HCT116 (cell line): ENCODE data around the gene STX1B. TPM values are rescaled to one million over a fixed set of nuclear protein-coding genes. Genes with fewer than 3 reads are reported as not detected.

Experiments
- ATAC-seq: fragments of 200-7000 bp; cut with Tn5 transposase; 2 replicates; pipeline ENCODE4 v1.9.1; 2020; ENCODE audit warnings: mild to moderate bottlenecking, moderate library complexity
- BruUV-seq: library from RNA; stranded (reverse); fragments of 400-500 nt; replicated peaks from 2 replicates; lab custom pipeline; 2021; lab: Mats Ljungman, UMichigan
- CTCF ChIA-PET: fragments of 300-600 bp; sonication (Branson Sonifier 250); formaldehyde crosslinking; loops from one replicate; lab custom pipeline; 2021; ENCODE audit warnings: antibody characterized with exemption; lab: Charles Lee
- POLR2A ChIA-PET: fragments of 300-600, 350-600 bp; sonication (Branson Sonifier 250); formaldehyde crosslinking; loops from one replicate; lab custom pipeline; 2021; ENCODE audit warnings: antibody characterized with exemption; lab: Charles Lee
- RAD21 ChIA-PET, 2 experiments: fragments of 300-600 bp; sonication (Branson Sonifier 250); formaldehyde crosslinking; loops; one replicate each; lab custom pipeline; 2023; ENCODE audit warnings: low total read pairs in 2 of 2; ENCODE audit not compliant: uncharacterized antibody in 2 of 2, unreplicated experiment in 2 of 2, low non-redundant PET in 1 of 2; lab: Charles Lee
- DNase-seq: peaks from one replicate; pipeline ENCODE4 v3.0.0-alpha.2; 2010; ENCODE audit warnings: low read depth, low spot score
- H2AFZ ChIP-seq: fragments of 200-600 bp; shearing (Covaris generic), sonication (generic); 2 replicates; pipeline ENCODE4 v1.6.1; 2017; ENCODE audit warnings: low read depth, mixed run types, mixed read lengths, antibody characterized with exemption, low read length; ENCODE audit not compliant: poor library complexity, severe bottlenecking
- H3K27ac ChIP-seq: 2 replicates; pipeline ENCODE4 v1.5.1; 2012; ENCODE audit warnings: low read depth, low read length
- H3K27me3 ChIP-seq: fragments of 200-600 bp; sonication (generic); 2 replicates; pipeline ENCODE4 v1.6.1; 2016; ENCODE audit warnings: mixed run types, low read length, mixed read lengths; ENCODE audit not compliant: insufficient read depth
- H3K36me3 ChIP-seq, 2 experiments: fragments of 200-500 bp in 1 of 2; fragments of 200-600 bp in 1 of 2; sonication (Bioruptor generic) in 1 of 2; sonication (generic) in 1 of 2; 2 replicates each; pipeline versions ENCODE4 v1.5.1 to v1.6.1; 2014 to 2016; ENCODE audit warnings: low read length in 2 of 2, inconsistent platforms in 1 of 2, mixed read lengths in 1 of 2, mixed run types in 1 of 2; ENCODE audit not compliant: insufficient read depth in 2 of 2, control insufficient read depth in 1 of 2
- H3K4me1 ChIP-seq, 2 experiments: fragments of 200-600 bp in 1 of 2; sonication (generic) in 1 of 2; 2 replicates each; pipeline versions ENCODE4 v1.5.1 to v1.6.1; 2012 to 2017; ENCODE audit warnings: low read length in 2 of 2, inconsistent platforms in 1 of 2, mild to moderate bottlenecking in 1 of 2, mixed read lengths in 1 of 2, mixed run types in 1 of 2, moderate library complexity in 1 of 2; ENCODE audit not compliant: insufficient read depth in 2 of 2, control insufficient read depth in 1 of 2
- H3K4me2 ChIP-seq: fragments of 200-600 bp; sonication (generic); 2 replicates; pipeline ENCODE4 v1.6.1; 2017; ENCODE audit warnings: mixed run types, low read length, mixed read lengths
- H3K4me3 ChIP-seq, 2 experiments: fragments of 200-600 bp in 1 of 2; sonication (generic) in 1 of 2; replicated peaks in 1 of 2; 2 replicates each; pipeline ENCODE4 v1.5.1; 2011 to 2016; ENCODE audit warnings: low read length in 2 of 2, control low read depth in 1 of 2, low read depth in 1 of 2, mild to moderate bottlenecking in 1 of 2, mixed read lengths in 1 of 2, mixed run types in 1 of 2
- H3K79me2 ChIP-seq: fragments of 200-600 bp; sonication (generic); 2 replicates; pipeline ENCODE4 v1.6.1; 2017; ENCODE audit warnings: mild to moderate bottlenecking, mixed run types, low read length, moderate library complexity, mixed read lengths; ENCODE audit not compliant: insufficient read depth
- H3K9ac ChIP-seq: fragments of 200-600 bp; sonication (generic); 2 replicates; pipeline ENCODE4 v1.6.1; 2016; ENCODE audit warnings: low read length, mixed read lengths
- H3K9me2 ChIP-seq: fragments of 200-600 bp; sonication (generic), shearing (Covaris generic); 2 replicates; pipeline ENCODE4 v1.6.1; 2017; ENCODE audit warnings: mixed run types, mild to moderate bottlenecking, moderate library complexity; ENCODE audit not compliant: insufficient read depth
- H3K9me3 ChIP-seq, 2 experiments: fragments of 200-500 bp in 1 of 2; fragments of 200-600 bp in 1 of 2; sonication (Bioruptor generic) in 1 of 2; sonication (generic) in 1 of 2; 2 replicates each; pipeline ENCODE4 v1.6.1; 2014 to 2017; ENCODE audit warnings: low read length in 2 of 2, mixed read lengths in 2 of 2, inconsistent platforms in 1 of 2, low read depth in 1 of 2, mild to moderate bottlenecking in 1 of 2, mixed run types in 1 of 2, moderate library complexity in 1 of 2; ENCODE audit not compliant: control insufficient read depth in 1 of 2, insufficient read depth in 1 of 2
- H4K20me1 ChIP-seq: fragments of 200-600 bp; sonication (generic), shearing (Covaris generic); 2 replicates; pipeline ENCODE4 v1.6.1; 2017; ENCODE audit warnings: mixed run types, mild to moderate bottlenecking, moderate library complexity; ENCODE audit not compliant: insufficient read depth
- EGR1 ChIP-seq: IDR thresholded peaks from 2 replicates; pipeline ENCODE4 v1.6.1; 2012; ENCODE audit warnings: low read depth
- EZH2 ChIP-seq: fragments of 200-600 bp; sonication (generic); IDR thresholded peaks from 2 replicates; pipeline ENCODE4 v1.6.1; 2017; ENCODE audit warnings: antibody characterized with exemption, mixed run types
- JUND ChIP-seq: IDR thresholded peaks from 2 replicates; pipeline ENCODE4 v1.6.1; 2012
- POLR2AphosphoS5 ChIP-seq: IDR thresholded peaks from 2 replicates; pipeline ENCODE4 v1.6.1; 2011; ENCODE audit warnings: mild to moderate bottlenecking, low read depth, low read length, moderate library complexity
- RAD21 ChIP-seq: IDR thresholded peaks from 2 replicates; pipeline ENCODE4 v1.6.1; 2012; ENCODE audit warnings: low read depth, mild to moderate bottlenecking
- SIN3A ChIP-seq: IDR thresholded peaks from 2 replicates; pipeline ENCODE4 v1.6.1; 2012; ENCODE audit warnings: low read depth
- TCF7L2 ChIP-seq: IDR thresholded peaks from 2 replicates; pipeline ENCODE4 v1.7.0; 2011; ENCODE audit warnings: borderline replicate concordance, inconsistent platforms; ENCODE audit not compliant: insufficient read depth, insufficient read length; ENCODE audit errors: extremely low read depth
- YY1 ChIP-seq: IDR thresholded peaks from 2 replicates; pipeline ENCODE4 v1.6.1; 2011; ENCODE audit warnings: low read length, low read depth, moderate library complexity, mild to moderate bottlenecking; ENCODE audit not compliant: insufficient replicate concordance; ENCODE audit errors: extremely low read depth
- ZFX ChIP-seq: fragments of 450-650 bp; IDR thresholded peaks from 2 replicates; pipeline ENCODE4 v1.6.1; 2017
- ZNF274 ChIP-seq: fragments of 200-500 bp; sonication (Bioruptor generic); IDR thresholded peaks from 2 replicates; pipeline ENCODE4 v1.6.1; 2014; ENCODE audit warnings: mild to moderate bottlenecking, low read depth, low read length, inconsistent platforms
- intact Hi-C: fragments of 100-400 bp; cut with micrococcal nuclease; formaldehyde crosslinking; loops from 2 replicates; pipeline ENCODE4 v1.10.0; 2022
- total RNA-seq: library from RNA; stranded (reverse); gene quantifications from one replicate; pipeline ENCODE4 v1.2.1, GENCODE V29; 2021; ENCODE audit not compliant: unreplicated experiment
- TF ChIP-seq, protein P1 (sequence below): IDR thresholded peaks from 2 replicates; pipeline ENCODE4 v1.6.1; 2012
- TF ChIP-seq, protein P2 (sequence below), 3 experiments: fragments of 200-600 bp in 1 of 3; sonication (generic) in 1 of 3; IDR thresholded peaks in 2 of 3; conservative IDR thresholded peaks in 1 of 3; 2 replicates each; pipeline ENCODE4 v1.5.1; 2012 to 2017; ENCODE audit warnings: low read depth in 2 of 3, low read length in 2 of 3, antibody characterized with exemption in 1 of 3, borderline replicate concordance in 1 of 3, control low read depth in 1 of 3, mild to moderate bottlenecking in 1 of 3, mixed read lengths in 1 of 3, mixed run types in 1 of 3, moderate library complexity in 1 of 3; ENCODE audit not compliant: insufficient read depth in 1 of 3

Gene STX1B
- total RNA-seq, 1 experiment from 2014 or later, result 1.6 TPM

- peak within 1 kb of the TSS; percentile 49; the same call in 1 of the 2 replicates for H3K27ac ChIP-seq
- CTCF ChIA-PET, result interaction anchor here (1.0 to 4.0 kb wide), 27 partner anchors 9 to 884 kb away, joined by 3 to 29 read pairs (median 5); partner anchors contain the start of genes ARMC5, KAT8, STX4 and VKORC1
- ATAC-seq, result peak; percentile 91
- intact Hi-C loops, result loop anchor here (1.0 to 10.0 kb wide), 6 partner anchors 32 to 883 kb away; no protein-coding TSS in a partner anchor
- peak within 1 kb of the TSS; percentile 57 for H3K9ac ChIP-seq
- peak within 1 kb of the TSS; percentile 73 for H3K4me2 ChIP-seq
- TF ChIP-seq RAD21 (peak; percentile 92), JUND (no peak), YY1 (no peak), TCF7L2 (no peak), SIN3A (no peak), EGR1 (no peak), ZFX (no peak), ZNF274 (no peak), POLR2AphosphoS5 (peak; percentile 59), EZH2 (no peak)
- TF ChIP-seq, protein P1, sequence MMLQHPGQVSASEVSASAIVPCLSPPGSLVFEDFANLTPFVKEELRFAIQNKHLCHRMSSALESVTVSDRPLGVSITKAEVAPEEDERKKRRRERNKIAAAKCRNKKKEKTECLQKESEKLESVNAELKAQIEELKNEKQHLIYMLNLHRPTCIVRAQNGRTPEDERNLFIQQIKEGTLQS, result no peak
- TF ChIP-seq, protein P2, sequence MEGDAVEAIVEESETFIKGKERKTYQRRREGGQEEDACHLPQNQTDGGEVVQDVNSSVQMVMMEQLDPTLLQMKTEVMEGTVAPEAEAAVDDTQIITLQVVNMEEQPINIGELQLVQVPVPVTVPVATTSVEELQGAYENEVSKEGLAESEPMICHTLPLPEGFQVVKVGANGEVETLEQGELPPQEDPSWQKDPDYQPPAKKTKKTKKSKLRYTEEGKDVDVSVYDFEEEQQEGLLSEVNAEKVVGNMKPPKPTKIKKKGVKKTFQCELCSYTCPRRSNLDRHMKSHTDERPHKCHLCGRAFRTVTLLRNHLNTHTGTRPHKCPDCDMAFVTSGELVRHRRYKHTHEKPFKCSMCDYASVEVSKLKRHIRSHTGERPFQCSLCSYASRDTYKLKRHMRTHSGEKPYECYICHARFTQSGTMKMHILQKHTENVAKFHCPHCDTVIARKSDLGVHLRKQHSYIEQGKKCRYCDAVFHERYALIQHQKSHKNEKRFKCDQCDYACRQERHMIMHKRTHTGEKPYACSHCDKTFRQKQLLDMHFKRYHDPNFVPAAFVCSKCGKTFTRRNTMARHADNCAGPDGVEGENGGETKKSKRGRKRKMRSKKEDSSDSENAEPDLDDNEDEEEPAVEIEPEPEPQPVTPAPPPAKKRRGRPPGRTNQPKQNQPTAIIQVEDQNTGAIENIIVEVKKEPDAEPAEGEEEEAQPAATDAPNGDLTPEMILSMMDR (IDR thresholded peaks at IDR 0.05 in 2 of 3, conservative IDR thresholded peaks at IDR 0.05 in 1 of 3; ENCODE audit: borderline replicate concordance in 1 of 3, insufficient read depth in 1 of 3, low read depth in 2 of 3, low read length in 2 of 3), result peak; percentile 87 to 98 (median 92)
- TF ChIP-seq, all 23 proteins: peak for 3
- Histone ChIP-seq H3K9me2 (no peaks in the 10 kb centered on the region), H3K79me2 (no peaks in the 10 kb centered on the region), H3K9me3 (no peaks in the 10 kb centered on the region), H2AFZ (no peak within 1 kb of the TSS), H3K27me3 (no peaks in the 10 kb centered on the region), H4K20me1 (no peaks in the 10 kb centered on the region), H3K36me3 (peaks cover 0 to 5% of the 10 kb centered on the region in 2 experiments; a peak in 2 of 4 replicates), H3K4me3 (peak within 1 kb of the TSS; percentile 35 to 45), H3K4me1 (peaks cover 0 to 14% of the 10 kb centered on the region in 2 experiments; a peak in 3 of 4 replicates)
- ChIA-PET POLR2A (interaction anchor here (1.0 to 1.8 kb wide), 3 partner anchors 89 to 195 kb away, joined by 3 to 6 read pairs (median 4); partner anchors contain the start of genes FUS, ZNF646 and ZNF668), RAD21 (interaction anchor here (0.7 to 1.8 kb wide), 10 partner anchors 12 to 349 kb away, joined by 3 to 7 read pairs (median 4); partner anchors contain the start of genes KAT8 (in 1 of the 2), VKORC1 (in 1 of the 2), ZNF646 (in 1 of the 2) and ZNF668 (in 1 of the 2))
- BruUV-seq, result no TSS peak
- peak; percentile 58 for DNase-seq
These were observed 25.6 kb downstream of the STX1B start, which contains the start of gene HSD3B7 for GRCh38 chr16:30984669-30985400. TSS of gene HSD3B7 (plus strand) at chr16:30985207. CDS start at chr16:30985659, 452 bp downstream.
